Duodenal mucosa (tissue), 2 donors: ENCODE data around the gene UGP2.

ENCODE experiments used
- H3K27ac ChIP-seq: one replicate; pipeline ENCODE4 v1.7.0; 2013; ENCODE audit warnings: low read depth, low read length
- H3K27me3 ChIP-seq, 2 donors: one replicate each; pipeline ENCODE4 v1.7.0; 2013; ENCODE audit warnings: low read length in 2 of 2, control low read depth in 1 of 2; ENCODE audit not compliant: insufficient read depth in 2 of 2, control insufficient read depth in 1 of 2
- H3K36me3 ChIP-seq, 2 donors: one replicate each; pipeline ENCODE4 v1.7.0; 2013; ENCODE audit warnings: low read length in 2 of 2, control low read depth in 1 of 2; ENCODE audit not compliant: insufficient read depth in 2 of 2, control insufficient read depth in 1 of 2
- H3K4me1 ChIP-seq, 2 donors: one replicate each; pipeline ENCODE4 v1.7.0; 2013; ENCODE audit warnings: low read length in 2 of 2, control low read depth in 1 of 2; ENCODE audit not compliant: insufficient read depth in 2 of 2, control insufficient read depth in 1 of 2
- H3K4me3 ChIP-seq, 2 donors: one replicate each; pipeline ENCODE4 v1.7.0; 2013; ENCODE audit warnings: low read length in 2 of 2, low read depth in 1 of 2
- H3K9ac ChIP-seq, 2 donors: one replicate each; pipeline ENCODE4 v1.7.0; 2013; ENCODE audit warnings: low read length in 2 of 2, low read depth in 1 of 2
- H3K9me3 ChIP-seq, 2 donors: one replicate each; pipeline ENCODE4 v1.7.0; 2013; ENCODE audit warnings: low read length in 2 of 2, control low read depth in 1 of 2; ENCODE audit not compliant: control insufficient read depth in 1 of 2

UGP2 gene

GRCh38 chr2:63814114-63814513 lies 27.6 kb upstream of the UGP2 start:
- no peak overlapping the region for H3K9ac ChIP-seq
- no peaks in the 10 kb centered on the region for H3K4me1 ChIP-seq
- H3K36me3 ChIP-seq, result no peaks in the 10 kb centered on the region
- H3K27me3 ChIP-seq, result no peaks in the 10 kb centered on the region
- H3K4me3 ChIP-seq, result no peak overlapping the region
- no peak overlapping the region for H3K27ac ChIP-seq
- no peaks in the 10 kb centered on the region for H3K9me3 ChIP-seq

GRCh38 chr2:63817382-63817781 lies 24.3 kb upstream of the UGP2 start:
- Histone ChIP-seq H3K4me3 (no peak overlapping the region), H3K36me3 (no peaks in the 10 kb centered on the region), H3K27me3 (no peaks in the 10 kb centered on the region), H3K9ac (no peak overlapping the region), H3K9me3 (no peaks in the 10 kb centered on the region), H3K27ac (no peak overlapping the region), H3K4me1 (no peaks in the 10 kb centered on the region)

DNA sequence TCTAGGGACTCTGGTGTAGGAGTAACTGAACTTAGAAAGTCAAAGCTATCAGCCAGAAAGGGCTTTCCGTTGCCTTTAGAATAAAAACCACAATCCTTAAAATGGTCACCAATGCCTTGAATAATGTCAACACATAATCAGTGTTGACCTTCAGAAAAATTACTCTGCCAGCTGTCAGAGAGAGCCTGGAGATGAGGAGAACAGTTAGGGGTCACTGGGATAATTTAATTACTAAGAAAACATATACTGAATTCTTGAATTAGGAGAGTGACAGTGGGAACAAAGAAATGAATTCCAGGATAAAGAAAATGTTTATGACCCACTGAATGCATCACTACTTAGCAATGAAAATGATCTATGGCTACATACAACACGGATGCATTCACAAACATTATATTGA lies 23.4 kb upstream of the UGP2 start:
- Histone ChIP-seq H3K9ac (no peak overlapping the region), H3K4me1 (no peaks in the 10 kb centered on the region), H3K27ac (no peak overlapping the region), H3K36me3 (no peaks in the 10 kb centered on the region), H3K9me3 (no peaks in the 10 kb centered on the region), H3K27me3 (no peaks in the 10 kb centered on the region), H3K4me3 (no peak overlapping the region)

DNA sequence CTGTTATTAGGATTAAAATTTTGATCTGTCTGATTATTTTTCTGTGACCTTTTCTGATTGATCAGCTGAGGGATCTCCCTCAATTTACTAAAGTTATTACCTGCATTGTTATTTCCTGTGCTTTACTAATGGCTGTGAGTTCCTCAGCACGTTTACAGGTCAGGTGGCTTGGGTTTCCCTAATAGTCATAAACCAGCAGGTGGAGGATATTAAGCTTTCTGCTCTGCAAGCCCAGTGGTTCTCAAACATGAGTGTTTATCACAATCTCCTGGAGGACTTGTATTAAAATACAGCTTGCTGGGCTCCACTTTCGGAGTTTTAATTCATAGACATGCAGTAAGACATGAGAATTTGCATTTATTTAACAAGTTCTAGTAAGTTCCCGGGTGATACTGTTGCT lies 22.4 kb upstream of the UGP2 start:
- Histone ChIP-seq H3K27me3 (no peaks in the 10 kb centered on the region), H3K4me1 (no peaks in the 10 kb centered on the region), H3K27ac (no peak overlapping the region), H3K9ac (no peak overlapping the region), H3K4me3 (no peak overlapping the region), H3K9me3 (no peaks in the 10 kb centered on the region), H3K36me3 (no peaks in the 10 kb centered on the region)

- no peaks in the 10 kb centered on the region for H3K27me3 ChIP-seq
- H3K4me3 ChIP-seq, result no peak overlapping the region
- H3K9ac ChIP-seq, result no peak overlapping the region
- H3K27ac ChIP-seq, result no peak overlapping the region
- no peaks in the 10 kb centered on the region for H3K9me3 ChIP-seq
- no peaks in the 10 kb centered on the region for H3K36me3 ChIP-seq
- H3K4me1 ChIP-seq, result no peaks in the 10 kb centered on the region
Observed at GRCh38 chr2:63819765-63820717, 21.7 kb upstream of the UGP2 start.

DNA sequence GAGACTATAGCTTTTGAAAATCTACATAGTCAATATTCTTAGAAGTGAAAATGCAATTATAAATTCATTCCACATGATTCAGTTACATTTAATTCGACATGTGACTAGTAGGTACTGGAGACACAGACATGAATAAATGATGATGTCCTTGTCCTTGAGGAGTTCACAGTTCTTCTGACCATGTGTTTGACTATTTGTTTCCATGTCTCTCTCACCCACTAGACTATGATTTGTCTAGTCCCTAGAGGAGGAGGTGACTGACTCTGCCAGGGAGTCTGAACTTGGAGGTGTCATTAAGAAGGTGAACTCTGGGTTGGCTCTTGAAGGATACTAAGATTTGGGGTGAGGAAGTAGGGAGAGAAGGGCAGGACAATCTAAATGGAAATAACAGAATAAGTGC lies 20.7 kb upstream of the UGP2 start:
- H3K27me3 ChIP-seq, result peaks cover 0 to 4% of the 10 kb centered on the region in 2 donors
- no peaks in the 10 kb centered on the region for H3K9me3 ChIP-seq
- H3K27ac ChIP-seq, result no peak overlapping the region
- H3K4me1 ChIP-seq, result no peaks in the 10 kb centered on the region
- no peak overlapping the region for H3K9ac ChIP-seq
- H3K4me3 ChIP-seq, result no peak overlapping the region
- H3K36me3 ChIP-seq, result no peaks in the 10 kb centered on the region

DNA sequence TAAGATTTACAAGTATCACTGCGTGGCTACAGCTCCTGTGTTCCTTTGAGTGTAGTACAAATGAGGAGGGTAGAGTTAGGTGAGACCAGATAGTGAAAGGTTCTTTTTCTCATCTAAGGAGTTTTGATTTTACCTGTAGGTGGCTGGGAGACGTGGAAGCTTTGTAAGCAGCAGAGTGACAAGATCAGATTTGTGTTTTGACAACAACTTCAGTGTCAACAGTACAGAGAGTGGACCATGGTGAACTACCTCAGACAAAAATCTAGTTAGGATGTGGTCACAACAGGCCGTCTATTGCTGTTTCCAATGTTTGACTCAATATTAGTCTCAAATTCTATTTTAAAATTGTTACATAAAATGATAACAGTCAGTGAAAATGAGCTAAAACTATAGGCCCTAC lies 20.3 kb upstream of the UGP2 start:
- Histone ChIP-seq H3K36me3 (no peaks in the 10 kb centered on the region), H3K27me3 (peaks cover 0 to 4% of the 10 kb centered on the region in 2 donors), H3K9ac (no peak overlapping the region), H3K4me3 (no peak overlapping the region), H3K9me3 (no peaks in the 10 kb centered on the region), H3K4me1 (no peaks in the 10 kb centered on the region), H3K27ac (no peak overlapping the region)

DNA sequence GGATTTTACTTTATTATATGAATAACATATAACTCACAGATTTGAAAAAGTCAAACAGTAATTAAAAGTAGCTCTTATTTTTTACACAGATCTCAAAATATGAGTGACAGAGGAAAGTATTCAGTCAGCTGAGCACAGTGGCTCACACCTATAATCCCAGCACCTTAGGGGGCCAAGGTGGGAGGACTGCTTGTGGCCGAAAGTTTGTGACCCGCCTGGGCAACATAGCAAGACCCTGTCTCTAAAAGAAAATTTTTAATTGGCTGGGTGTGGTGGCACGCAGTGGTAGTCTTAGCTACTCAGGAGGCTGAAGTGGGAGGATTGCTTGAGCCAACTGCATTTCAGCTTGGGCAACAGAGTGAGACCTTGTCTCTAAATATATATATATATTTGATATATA lies 19.2 kb upstream of the UGP2 start:
- no peak overlapping the region for H3K27ac ChIP-seq
- no peak overlapping the region for H3K4me3 ChIP-seq
- H3K9ac ChIP-seq, result no peak overlapping the region
- peaks cover 0 to 4% of the 10 kb centered on the region in 2 donors for H3K27me3 ChIP-seq
- H3K9me3 ChIP-seq, result no peaks in the 10 kb centered on the region
- no peaks in the 10 kb centered on the region for H3K4me1 ChIP-seq
- no peaks in the 10 kb centered on the region for H3K36me3 ChIP-seq

DNA sequence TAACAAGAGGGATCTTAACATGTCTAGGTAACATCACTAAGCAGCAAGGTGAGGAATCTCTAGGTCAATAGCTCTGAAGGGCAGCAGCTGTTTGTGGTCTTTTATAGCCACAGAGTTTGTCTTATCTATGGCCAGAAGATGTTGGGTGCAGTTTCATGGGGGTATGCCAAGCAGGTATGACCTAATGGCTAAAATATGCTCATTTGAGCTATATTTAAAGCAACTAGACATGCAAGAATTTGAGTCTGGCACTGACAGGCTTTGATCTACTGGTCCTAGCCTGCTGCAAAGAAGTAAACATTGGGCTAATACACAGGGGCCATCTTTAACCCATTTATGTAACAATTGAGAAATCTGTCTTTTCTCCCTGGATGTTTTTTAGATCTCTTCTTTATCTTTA lies 13.9 kb upstream of the UGP2 start:
- H3K4me3 ChIP-seq, result no peak overlapping the region
- no peaks in the 10 kb centered on the region for H3K9me3 ChIP-seq
- no peak overlapping the region for H3K9ac ChIP-seq
- no peak overlapping the region for H3K27ac ChIP-seq
- peaks cover 0 to 4% of the 10 kb centered on the region in 2 donors for H3K27me3 ChIP-seq
- no peaks in the 10 kb centered on the region for H3K4me1 ChIP-seq
- no peaks in the 10 kb centered on the region for H3K36me3 ChIP-seq

GRCh38 chr2:63831176-63831575 lies 10.5 kb upstream of the UGP2 start:
- H3K9ac ChIP-seq, result no peak overlapping the region
- no peak overlapping the region for H3K27ac ChIP-seq
- H3K4me3 ChIP-seq, result no peak overlapping the region
- no peaks in the 10 kb centered on the region for H3K9me3 ChIP-seq
- H3K27me3 ChIP-seq, result no peaks in the 10 kb centered on the region
- H3K36me3 ChIP-seq, result no peaks in the 10 kb centered on the region
- H3K4me1 ChIP-seq, result no peaks in the 10 kb centered on the region
